GM21360 (cell line): Measurements from ENCODE around the gene SOCS1.

Experiments
- ATAC-seq: cut with Tn5 transposase; IDR thresholded peaks from one replicate; pipeline ENCODE4 v1.9.1; 2021; ENCODE audit warnings: mild to moderate bottlenecking, moderate library complexity; ENCODE audit not compliant: unreplicated experiment

The SOCS1 gene

DNA sequence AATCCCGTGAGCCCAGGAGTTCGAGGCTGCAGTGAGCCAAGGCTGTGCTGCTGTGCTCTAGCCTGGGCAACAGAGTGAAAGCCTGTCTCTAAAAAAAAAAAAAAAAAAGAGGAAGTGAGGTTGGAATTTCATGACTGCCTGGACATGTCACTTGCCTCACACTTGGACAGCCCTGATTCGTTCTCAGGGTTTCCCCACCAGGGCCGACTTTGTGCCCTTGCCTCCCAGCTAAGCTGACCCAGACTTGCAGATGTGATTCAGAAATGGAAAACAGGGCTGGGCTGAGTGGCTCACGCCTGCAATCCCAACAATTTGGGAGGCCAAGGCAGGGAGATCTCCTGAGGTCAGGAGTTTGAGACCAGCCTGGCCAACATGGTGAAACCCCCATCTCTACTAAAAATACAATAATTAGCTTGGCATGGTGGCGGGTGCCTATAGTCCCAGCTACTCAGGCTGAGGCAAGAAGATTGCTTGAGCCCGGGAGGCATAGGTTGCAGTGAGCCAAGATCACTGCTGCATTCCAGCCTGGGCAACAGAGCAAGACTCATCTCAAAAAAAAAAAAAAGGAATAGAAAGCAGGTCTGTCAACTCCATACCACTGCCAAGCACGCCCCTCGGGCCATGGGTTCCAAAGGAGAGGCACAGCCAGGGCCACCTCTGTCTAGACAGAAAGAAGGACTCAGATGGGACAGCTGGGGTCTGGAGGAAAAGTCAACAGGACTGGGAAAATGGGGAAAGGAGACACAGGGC, 46.9 kb downstream of the SOCS1 start:
- no peak for ATAC-seq

DNA sequence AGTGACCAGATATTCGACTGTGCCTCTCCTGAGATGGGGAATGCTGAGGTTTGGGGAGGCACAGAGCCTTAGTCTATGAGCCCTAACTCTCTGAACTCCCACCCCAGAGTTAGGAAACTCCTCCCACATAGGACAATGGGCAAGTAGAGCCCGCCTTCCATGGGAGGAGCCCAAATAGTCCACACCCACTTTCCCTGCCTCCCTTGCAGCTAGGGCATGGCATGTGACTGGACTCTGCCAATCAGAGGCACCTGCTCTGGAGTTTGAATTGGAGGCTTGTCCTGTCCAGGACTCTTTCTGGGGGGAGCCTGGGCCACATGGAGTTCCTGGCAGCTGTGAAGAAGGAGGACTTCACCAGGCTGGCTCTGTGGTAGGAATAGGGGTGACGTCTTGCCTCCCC, 48.4 kb downstream of the SOCS1 start:
- ATAC-seq, result no peak

DNA sequence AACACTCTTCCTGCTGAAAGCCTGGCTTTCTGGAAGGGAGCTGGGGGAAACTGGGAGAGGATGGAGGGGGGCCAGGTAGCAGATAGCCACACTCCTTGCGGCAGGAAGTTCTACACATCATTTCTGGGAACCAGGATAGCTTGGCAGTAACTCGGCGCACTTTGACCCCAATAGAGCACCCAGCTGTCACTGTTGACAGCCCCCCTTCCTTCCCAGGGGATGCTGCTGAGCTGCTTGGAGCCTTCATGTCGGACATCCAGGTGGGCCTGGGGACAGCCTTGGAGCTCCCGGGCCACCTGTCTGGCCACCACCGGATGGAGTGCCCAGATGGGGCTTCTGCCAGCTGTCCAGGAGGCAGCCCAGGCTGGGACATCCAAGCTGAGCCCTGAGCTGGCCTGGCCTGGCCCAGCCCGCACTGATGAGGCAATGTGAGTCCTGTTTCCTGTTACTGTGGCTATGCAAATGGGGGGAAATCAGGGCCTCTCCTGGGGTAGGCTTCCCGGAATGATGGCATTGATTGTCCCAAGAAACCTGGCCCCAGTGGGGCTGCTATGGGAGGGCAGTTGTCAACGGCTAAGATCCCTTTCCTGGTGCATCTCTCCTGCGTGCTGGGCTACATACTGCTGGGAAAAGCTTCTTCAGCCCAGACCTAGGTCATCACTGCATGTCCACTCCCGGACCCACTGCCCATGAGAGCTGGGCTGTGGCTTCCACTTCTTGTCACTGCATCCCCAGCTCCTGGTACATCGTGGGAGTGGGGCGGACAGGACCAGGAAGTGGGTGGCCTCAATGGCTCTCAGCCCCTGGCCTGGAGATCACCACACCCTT, 50.0 kb downstream of the SOCS1 start:
- no peak for ATAC-seq

DNA sequence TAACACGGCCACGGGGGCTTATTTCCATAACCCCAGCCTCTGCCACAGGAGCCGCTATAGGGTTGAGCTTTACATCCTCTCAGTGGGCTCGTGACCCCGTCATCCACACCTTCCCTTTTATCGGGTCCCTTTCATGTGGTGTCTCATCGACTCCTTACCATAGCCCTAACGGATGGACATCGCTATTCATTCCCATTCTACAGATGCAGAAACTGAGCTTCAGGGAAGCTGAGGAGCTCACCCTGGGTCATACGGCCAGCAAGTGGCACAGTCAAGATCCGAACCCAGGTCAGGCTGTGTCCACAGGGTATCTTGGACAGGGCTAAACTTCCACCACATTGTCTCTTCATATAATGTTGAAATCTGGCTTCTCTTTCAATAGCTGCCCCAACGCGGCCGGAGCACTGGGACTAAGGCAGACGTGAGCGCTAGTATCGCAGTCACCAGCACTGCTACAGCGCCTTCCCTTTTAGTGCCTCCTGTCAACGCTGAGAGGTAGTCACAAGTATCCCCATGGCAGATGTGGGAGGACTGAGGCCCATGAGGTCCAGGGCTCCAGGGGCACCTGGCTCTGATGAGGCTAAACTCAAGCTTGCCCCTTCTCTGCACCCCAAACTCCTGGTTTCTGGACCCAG, 50.8 kb downstream of the SOCS1 start:
- ATAC-seq, result no peak

DNA sequence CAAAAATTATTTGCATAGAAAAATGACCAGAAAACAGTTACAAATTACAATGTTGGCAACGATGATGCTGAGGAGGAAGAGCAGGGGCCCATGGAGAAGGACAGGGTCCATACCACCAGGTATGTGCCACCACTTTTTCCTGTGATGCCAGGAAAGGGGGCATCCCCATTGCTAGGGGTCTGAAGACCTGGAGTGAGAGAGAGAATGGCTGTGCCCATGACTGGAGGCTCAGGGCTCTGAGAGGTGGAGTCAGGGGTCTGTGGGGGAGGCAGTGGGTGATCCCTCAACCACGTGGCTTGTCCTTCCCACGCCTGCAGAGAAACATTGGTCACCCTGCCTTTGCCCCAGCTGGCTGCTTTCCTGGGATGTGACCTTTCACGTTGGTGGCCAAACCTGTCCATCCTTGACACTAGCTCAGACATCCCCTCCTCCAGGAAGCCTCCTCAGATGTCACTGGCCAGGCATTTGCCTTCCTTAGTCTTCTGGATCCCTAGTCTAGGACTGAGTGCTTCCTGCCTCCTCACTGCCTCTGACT, 51.4 kb downstream of the SOCS1 start:
- ATAC-seq, result no peak
